WTC11 (cell line): ENCODE data around the gene SLC2A4. TPM values are rescaled to one million over a fixed set of nuclear protein-coding genes. Genes with fewer than 3 reads are reported as not detected.

ENCODE experiments used
- ATAC-seq: fragments of 200-7000 bp; cut with Tn5 transposase; 2 replicates; pipeline ENCODE4 v1.10.0; 2021; ENCODE audit warnings: mild to moderate bottlenecking, moderate library complexity
- CTCF ChIA-PET: fragments of 300-600 bp; sonication (Branson Sonifier 250); formaldehyde crosslinking; loops from one replicate; lab custom pipeline; 2021; ENCODE audit warnings: antibody characterized with exemption; lab: Charles Lee
- POLR2A ChIA-PET: fragments of 350-600 bp; sonication (Branson Sonifier 250); formaldehyde crosslinking; loops from one replicate; lab custom pipeline; 2021; ENCODE audit warnings: antibody characterized with exemption; lab: Charles Lee
- DNase-seq: peaks from one replicate; pipeline ENCODE4 v3.0.0; 2021; ENCODE audit warnings: low spot score
- H3K27ac Mint-ChIP-seq: 2 replicates; pipeline ENCODE4 v1.8.0; 2021; ENCODE audit warnings: mixed read lengths
- H3K27me3 Mint-ChIP-seq: 2 replicates; pipeline ENCODE4 v1.8.0; 2021; ENCODE audit warnings: low read depth, mild to moderate bottlenecking, moderate library complexity, mixed read lengths
- H3K36me3 Mint-ChIP-seq: 2 replicates; pipeline ENCODE4 v1.8.0; 2021; ENCODE audit warnings: mixed read lengths
- H3K4me1 Mint-ChIP-seq: 2 replicates; pipeline ENCODE4 v1.8.0; 2022; ENCODE audit warnings: mixed read lengths
- H3K4me3 Mint-ChIP-seq: 2 replicates; pipeline ENCODE4 v1.8.0; 2021; ENCODE audit warnings: mild to moderate bottlenecking, moderate library complexity, mixed read lengths
- H3K9me3 Mint-ChIP-seq: 2 replicates; pipeline ENCODE4 v1.8.0; 2021; ENCODE audit warnings: mixed read lengths
- CBFB ChIP-seq: sonication (generic); formaldehyde crosslinking; IDR thresholded peaks from 2 replicates; pipeline ENCODE4 v1.8.1; 2022; ENCODE audit warnings: mild to moderate bottlenecking, low read depth, missing genetic modification reagents
- FOXK1 ChIP-seq: sonication (generic); formaldehyde crosslinking; IDR thresholded peaks from 2 replicates; pipeline ENCODE4 v1.8.0; 2022; ENCODE audit warnings: mild to moderate bottlenecking, moderate library complexity, missing genetic modification reagents
- FOXP1 ChIP-seq: sonication (generic); formaldehyde crosslinking; IDR thresholded peaks from 2 replicates; pipeline ENCODE4 v1.8.0; 2022; ENCODE audit warnings: missing genetic modification reagents, mild to moderate bottlenecking, moderate library complexity, borderline replicate concordance
- GABPB1 ChIP-seq: sonication (generic); formaldehyde crosslinking; IDR thresholded peaks from 2 replicates; pipeline ENCODE4 v1.8.1; 2023; ENCODE audit warnings: mild to moderate bottlenecking, missing genetic modification reagents
- GRHL2 ChIP-seq: fragments of 250-450 bp; sonication (Bioruptor Pico); IDR thresholded peaks from 2 replicates; pipeline ENCODE4 v1.8.0; 2022; ENCODE audit warnings: mild to moderate bottlenecking, moderate library complexity; ENCODE audit not compliant: insufficient replicate concordance, severe bottlenecking
- HMGA2 ChIP-seq: fragments of 250-450 bp; sonication (Bioruptor Pico); IDR thresholded peaks from 2 replicates; pipeline ENCODE4 v1.4.0; 2021; ENCODE audit warnings: mild to moderate bottlenecking, moderate library complexity
- NFATC4 ChIP-seq: fragments of 250-450 bp; sonication (Bioruptor Pico); IDR thresholded peaks from 2 replicates; pipeline ENCODE4 v1.9.0; 2021; ENCODE audit warnings: mild to moderate bottlenecking
- OVOL2 ChIP-seq: fragments of 250-450 bp; sonication (Bioruptor Pico); IDR thresholded peaks from 2 replicates; pipeline ENCODE4 v1.9.0; 2021; ENCODE audit warnings: mild to moderate bottlenecking, borderline replicate concordance
- PRRX2 ChIP-seq: fragments of 250-450 bp; sonication (Bioruptor Pico); IDR thresholded peaks from 2 replicates; pipeline ENCODE4 v1.8.0; 2021; ENCODE audit warnings: mild to moderate bottlenecking
- RELA ChIP-seq: sonication (generic); formaldehyde crosslinking; IDR thresholded peaks from 2 replicates; pipeline ENCODE4 v1.8.1; 2022; ENCODE audit warnings: missing genetic modification reagents, mild to moderate bottlenecking, borderline replicate concordance
- SMAD4 ChIP-seq: sonication (generic); formaldehyde crosslinking; IDR thresholded peaks from 2 replicates; pipeline ENCODE4 v1.8.0; 2022; ENCODE audit warnings: mild to moderate bottlenecking, missing genetic modification reagents
- TEAD1 ChIP-seq: sonication (generic); formaldehyde crosslinking; IDR thresholded peaks from 2 replicates; pipeline ENCODE4 v1.8.0; 2022; ENCODE audit warnings: mild to moderate bottlenecking, missing genetic modification reagents
- TP53 ChIP-seq: sonication (generic); formaldehyde crosslinking; IDR thresholded peaks from 2 replicates; pipeline ENCODE4 v1.8.1; 2023; ENCODE audit warnings: mild to moderate bottlenecking, missing genetic modification reagents
- ZBTB21 ChIP-seq: sonication (generic); formaldehyde crosslinking; IDR thresholded peaks from 2 replicates; pipeline ENCODE4 v1.8.1; 2023; ENCODE audit warnings: mild to moderate bottlenecking, missing genetic modification reagents, borderline replicate concordance
- ZNF219 ChIP-seq: sonication (generic); formaldehyde crosslinking; IDR thresholded peaks from 2 replicates; pipeline ENCODE4 v1.8.0; 2023; ENCODE audit warnings: missing genetic modification reagents, mild to moderate bottlenecking, borderline replicate concordance
- ZNF317 ChIP-seq: sonication (generic); formaldehyde crosslinking; IDR thresholded peaks from 2 replicates; pipeline ENCODE4 v1.8.1; 2023; ENCODE audit warnings: low read depth, mild to moderate bottlenecking, moderate library complexity, missing genetic modification reagents, borderline replicate concordance
- ZNF396 ChIP-seq: fragments of 250-450 bp; sonication (Bioruptor Pico); IDR thresholded peaks from 2 replicates; pipeline ENCODE4 v1.8.0; 2021; ENCODE audit warnings: mild to moderate bottlenecking, moderate library complexity, borderline replicate concordance
- total RNA-seq: library from RNA; stranded (reverse); gene quantifications from 3 replicates; pipeline ENCODE4 v1.2.3, GENCODE V29; 2021
- TF ChIP-seq, protein P1 (sequence below): sonication (generic); formaldehyde crosslinking; IDR thresholded peaks from 2 replicates; pipeline ENCODE4 v1.8.0; 2022; ENCODE audit warnings: mild to moderate bottlenecking, missing genetic modification reagents
- TF ChIP-seq, protein P2 (sequence below): sonication (generic); formaldehyde crosslinking; IDR thresholded peaks from 2 replicates; pipeline ENCODE4 v1.8.1; 2022; ENCODE audit warnings: mild to moderate bottlenecking, moderate library complexity, missing genetic modification reagents
- TF ChIP-seq, protein P3 (sequence below): sonication (generic); formaldehyde crosslinking; IDR thresholded peaks from 2 replicates; pipeline ENCODE4 v1.8.1; 2023; ENCODE audit warnings: mild to moderate bottlenecking, missing genetic modification reagents, moderate library complexity
- TF ChIP-seq, protein P4 (sequence below): sonication (generic); formaldehyde crosslinking; IDR thresholded peaks from 2 replicates; pipeline ENCODE4 v1.8.1; 2023; ENCODE audit warnings: mild to moderate bottlenecking, moderate library complexity, missing genetic modification reagents
- TF ChIP-seq, protein P5 (sequence below): sonication (generic); formaldehyde crosslinking; IDR thresholded peaks from 2 replicates; pipeline ENCODE4 v1.8.1; 2023; ENCODE audit warnings: mild to moderate bottlenecking, missing genetic modification reagents
- TF ChIP-seq, protein P6 (sequence below): fragments of 250-450 bp; sonication (Bioruptor Pico); conservative IDR thresholded peaks from 2 replicates; pipeline ENCODE4 v1.9.0; 2021; ENCODE audit warnings: mild to moderate bottlenecking
- TF ChIP-seq, protein P7 (sequence below): fragments of 250-450 bp; sonication (Bioruptor Pico); IDR thresholded peaks from 2 replicates; pipeline ENCODE4 v2.1.2; 2022; ENCODE audit warnings: mild to moderate bottlenecking, moderate library complexity

The SLC2A4 gene
- total RNA-seq, 1 experiment from 2014 or later: 6.4 TPM

DNA sequence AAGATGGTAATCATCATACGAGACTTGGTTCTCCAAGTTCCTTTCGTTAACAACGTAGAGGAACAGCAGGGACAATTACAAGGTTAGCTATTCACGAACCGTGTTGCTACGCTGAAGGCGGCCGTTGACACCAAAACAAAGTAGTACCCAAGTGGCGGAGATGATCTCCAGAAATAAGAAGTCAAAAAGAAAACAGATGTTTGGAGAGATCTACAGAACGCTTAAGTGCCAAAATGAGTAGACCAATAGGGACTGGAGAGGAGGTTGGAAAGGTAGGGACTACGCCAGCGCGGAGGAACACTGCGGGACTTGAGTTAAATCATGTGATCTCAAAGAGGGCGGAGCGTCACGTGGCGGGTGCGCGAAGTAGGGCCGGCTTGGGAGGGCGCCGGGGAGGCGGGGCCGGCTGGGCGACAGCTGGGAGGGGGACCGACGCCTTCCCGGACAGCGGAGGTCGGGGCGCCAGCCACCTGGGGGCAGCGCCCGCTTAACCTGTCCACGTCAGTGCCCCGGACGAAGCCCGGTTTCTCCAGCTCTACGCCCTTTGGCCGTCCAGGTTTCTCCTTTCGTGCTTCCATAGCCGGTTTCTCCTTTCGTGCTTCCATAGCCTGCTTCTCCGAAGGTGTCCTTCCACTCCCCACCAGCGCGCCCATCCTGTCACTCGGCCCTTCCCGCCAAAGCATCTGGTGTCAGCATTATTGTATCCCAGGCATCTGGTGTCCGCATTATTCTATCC is 38.6 kb upstream of the SLC2A4 start (continued):
- TF ChIP-seq, protein P1, sequence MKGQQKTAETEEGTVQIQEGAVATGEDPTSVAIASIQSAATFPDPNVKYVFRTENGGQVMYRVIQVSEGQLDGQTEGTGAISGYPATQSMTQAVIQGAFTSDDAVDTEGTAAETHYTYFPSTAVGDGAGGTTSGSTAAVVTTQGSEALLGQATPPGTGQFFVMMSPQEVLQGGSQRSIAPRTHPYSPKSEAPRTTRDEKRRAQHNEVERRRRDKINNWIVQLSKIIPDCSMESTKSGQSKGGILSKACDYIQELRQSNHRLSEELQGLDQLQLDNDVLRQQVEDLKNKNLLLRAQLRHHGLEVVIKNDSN: peak; percentile 99
- TF ChIP-seq ZNF219 (CRISPR knock-in tag) (no peak), OVOL2 (CRISPR knock-in tag) (no peak), FOXK1 (peak; percentile 88), TEAD1 (CRISPR knock-in tag) (0 out of 2 replicates have a peak, but pooled peaks have one; percentile 33), ZNF317 (no peak), NFATC4 (peak; percentile 46; the same call in 1 of the 2 replicates), GABPB1 (CRISPR knock-in tag) (no peak), SMAD4 (no peak), HMGA2 (CRISPR knock-in tag) (peak; percentile 22; the same call in 1 of the 2 replicates), ZBTB21 (CRISPR knock-in tag) (no peak), RELA (CRISPR knock-in tag) (no peak), CBFB (no peak), ZNF396 (CRISPR knock-in tag) (no peak), TP53 (peak; percentile 52; the same call in 1 of the 2 replicates)
- TF ChIP-seq, protein P2, sequence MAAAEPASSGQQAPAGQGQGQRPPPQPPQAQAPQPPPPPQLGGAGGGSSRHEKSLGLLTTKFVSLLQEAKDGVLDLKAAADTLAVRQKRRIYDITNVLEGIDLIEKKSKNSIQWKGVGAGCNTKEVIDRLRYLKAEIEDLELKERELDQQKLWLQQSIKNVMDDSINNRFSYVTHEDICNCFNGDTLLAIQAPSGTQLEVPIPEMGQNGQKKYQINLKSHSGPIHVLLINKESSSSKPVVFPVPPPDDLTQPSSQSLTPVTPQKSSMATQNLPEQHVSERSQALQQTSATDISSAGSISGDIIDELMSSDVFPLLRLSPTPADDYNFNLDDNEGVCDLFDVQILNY: no peak
- TF ChIP-seq, protein P3, sequence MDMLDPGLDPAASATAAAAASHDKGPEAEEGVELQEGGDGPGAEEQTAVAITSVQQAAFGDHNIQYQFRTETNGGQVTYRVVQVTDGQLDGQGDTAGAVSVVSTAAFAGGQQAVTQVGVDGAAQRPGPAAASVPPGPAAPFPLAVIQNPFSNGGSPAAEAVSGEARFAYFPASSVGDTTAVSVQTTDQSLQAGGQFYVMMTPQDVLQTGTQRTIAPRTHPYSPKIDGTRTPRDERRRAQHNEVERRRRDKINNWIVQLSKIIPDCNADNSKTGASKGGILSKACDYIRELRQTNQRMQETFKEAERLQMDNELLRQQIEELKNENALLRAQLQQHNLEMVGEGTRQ: peak; percentile 99
- TF ChIP-seq, protein P4, sequence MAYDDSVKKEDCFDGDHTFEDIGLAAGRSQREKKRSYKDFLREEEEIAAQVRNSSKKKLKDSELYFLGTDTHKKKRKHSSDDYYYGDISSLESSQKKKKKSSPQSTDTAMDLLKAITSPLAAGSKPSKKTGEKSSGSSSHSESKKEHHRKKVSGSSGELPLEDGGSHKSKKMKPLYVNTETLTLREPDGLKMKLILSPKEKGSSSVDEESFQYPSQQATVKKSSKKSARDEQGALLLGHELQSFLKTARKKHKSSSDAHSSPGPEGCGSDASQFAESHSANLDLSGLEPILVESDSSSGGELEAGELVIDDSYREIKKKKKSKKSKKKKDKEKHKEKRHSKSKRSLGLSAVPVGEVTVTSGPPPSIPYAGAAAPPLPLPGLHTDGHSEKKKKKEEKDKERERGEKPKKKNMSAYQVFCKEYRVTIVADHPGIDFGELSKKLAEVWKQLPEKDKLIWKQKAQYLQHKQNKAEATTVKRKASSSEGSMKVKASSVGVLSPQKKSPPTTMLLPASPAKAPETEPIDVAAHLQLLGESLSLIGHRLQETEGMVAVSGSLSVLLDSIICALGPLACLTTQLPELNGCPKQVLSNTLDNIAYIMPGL (CRISPR knock-in tag): no peak
- TF ChIP-seq, protein P5, sequence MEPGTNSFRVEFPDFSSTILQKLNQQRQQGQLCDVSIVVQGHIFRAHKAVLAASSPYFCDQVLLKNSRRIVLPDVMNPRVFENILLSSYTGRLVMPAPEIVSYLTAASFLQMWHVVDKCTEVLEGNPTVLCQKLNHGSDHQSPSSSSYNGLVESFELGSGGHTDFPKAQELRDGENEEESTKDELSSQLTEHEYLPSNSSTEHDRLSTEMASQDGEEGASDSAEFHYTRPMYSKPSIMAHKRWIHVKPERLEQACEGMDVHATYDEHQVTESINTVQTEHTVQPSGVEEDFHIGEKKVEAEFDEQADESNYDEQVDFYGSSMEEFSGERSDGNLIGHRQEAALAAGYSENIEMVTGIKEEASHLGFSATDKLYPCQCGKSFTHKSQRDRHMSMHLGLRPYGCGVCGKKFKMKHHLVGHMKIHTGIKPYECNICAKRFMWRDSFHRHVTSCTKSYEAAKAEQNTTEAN (CRISPR knock-in tag): no peak
- TF ChIP-seq, protein P6, sequence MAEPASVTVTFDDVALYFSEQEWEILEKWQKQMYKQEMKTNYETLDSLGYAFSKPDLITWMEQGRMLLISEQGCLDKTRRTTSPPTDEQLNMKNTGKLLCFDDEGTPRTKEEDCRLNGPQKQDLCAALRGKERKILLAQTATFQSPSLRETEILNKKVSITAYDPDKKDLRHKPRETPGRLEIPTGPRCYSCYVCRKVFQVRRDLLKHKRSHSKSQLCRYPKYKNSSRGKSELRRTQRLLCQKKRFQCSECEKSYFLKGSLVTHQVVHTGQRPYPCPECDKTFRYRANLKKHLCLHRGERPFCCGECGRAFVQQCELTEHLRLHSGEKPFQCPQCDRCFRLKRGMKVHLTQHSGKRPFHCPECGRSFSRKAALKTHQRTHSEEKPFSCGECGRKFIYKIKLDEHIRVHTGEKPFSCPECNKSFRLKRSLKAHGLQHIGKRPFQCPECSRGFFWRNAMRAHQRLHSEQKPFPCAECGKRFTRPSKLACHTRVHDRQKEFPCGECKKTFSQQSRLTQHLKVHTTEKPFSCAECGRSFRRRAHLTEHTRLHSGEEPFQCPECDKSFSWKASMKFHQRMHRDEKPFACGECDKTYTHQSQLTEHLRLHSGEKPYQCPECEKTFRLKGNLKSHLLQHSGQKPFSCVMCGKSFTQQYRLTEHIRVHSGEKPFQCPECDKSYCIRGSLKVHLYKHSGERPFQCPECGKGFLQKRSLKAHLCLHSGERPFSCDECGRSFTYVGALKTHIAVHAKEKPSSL (CRISPR knock-in tag): peak; percentile 82

DNA sequence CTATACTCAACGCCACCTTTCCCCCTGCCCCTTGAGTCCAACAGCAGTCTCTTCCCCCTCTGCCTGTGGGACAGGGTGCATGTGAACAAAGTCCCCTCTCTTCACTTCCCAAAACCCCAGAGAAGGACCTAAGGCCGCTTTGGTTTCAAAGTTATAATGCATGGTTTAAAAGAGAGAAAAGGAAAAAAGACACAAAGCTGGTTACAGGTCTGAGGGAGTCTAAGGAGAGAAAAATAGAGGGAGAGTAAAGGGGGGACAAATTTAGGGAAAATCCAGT is 38.1 kb upstream of the SLC2A4 start:
- Mint-ChIP-seq H3K36me3 (peaks cover 33% of the 10 kb centered on the region), H3K4me3 (peak overlapping the region; percentile 90), H3K4me1 (peaks cover 33% of the 10 kb centered on the region), H3K27ac (peak overlapping the region; percentile 96), H3K9me3 (no peaks in the 10 kb centered on the region), H3K27me3 (no peaks in the 10 kb centered on the region)
- CTCF ChIA-PET: interaction anchor here (0.7 to 3.4 kb wide), 6 partner anchors 23 to 197 kb away, joined by 3 to 21 read pairs (median 8); partner anchors contain the start of genes ACADVL, DLG4 and SLC2A4
- DNase-seq (no peak), ATAC-seq (no peak)
- POLR2A ChIA-PET: interaction anchor here (1.0 to 2.3 kb wide), 6 partner anchors 8 to 38 kb away, joined by 3 to 8 read pairs (median 6); partner anchors contain the start of genes ACADVL, CTDNEP1, DLG4 and DVL2
- TF ChIP-seq FOXP1 (CRISPR knock-in tag) (no peak), TP53 (no peak), GRHL2 (CRISPR knock-in tag) (no peak), PRRX2 (CRISPR knock-in tag) (no peak)
- TF ChIP-seq, protein P2: no peak
- TF ChIP-seq, protein P7, sequence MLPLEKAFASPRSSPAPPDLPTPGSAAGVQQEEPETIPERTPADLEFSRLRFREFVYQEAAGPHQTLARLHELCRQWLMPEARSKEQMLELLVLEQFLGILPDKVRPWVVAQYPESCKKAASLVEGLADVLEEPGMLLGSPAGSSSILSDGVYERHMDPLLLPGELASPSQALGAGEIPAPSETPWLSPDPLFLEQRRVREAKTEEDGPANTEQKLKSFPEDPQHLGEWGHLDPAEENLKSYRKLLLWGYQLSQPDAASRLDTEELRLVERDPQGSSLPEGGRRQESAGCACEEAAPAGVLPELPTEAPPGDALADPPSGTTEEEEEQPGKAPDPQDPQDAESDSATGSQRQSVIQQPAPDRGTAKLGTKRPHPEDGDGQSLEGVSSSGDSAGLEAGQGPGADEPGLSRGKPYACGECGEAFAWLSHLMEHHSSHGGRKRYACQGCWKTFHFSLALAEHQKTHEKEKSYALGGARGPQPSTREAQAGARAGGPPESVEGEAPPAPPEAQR (CRISPR knock-in tag): no peak
- TF ChIP-seq, protein P5 (CRISPR knock-in tag): no peak
